Articular chondrocyte of knee joint (primary cell): ENCODE results near the gene BUD23. TPM values are rescaled to one million over a fixed set of nuclear protein-coding genes. Genes with fewer than 3 reads are reported as not detected.

Source experiments
- small RNA-seq: library from RNA; depleted of rRNA; stranded (forward); fragments of <200 nt; gene quantifications from one replicate; pipeline ENCODE3, GENCODE V24; 2012
- total RNA-seq: library from RNA; depleted of rRNA; stranded (reverse); fragments of >200 nt; gene quantifications from 2 replicates; pipeline ENCODE4 v1.2.3, GENCODE V29; 2012

BUD23 gene
- total RNA-seq, result 44.8 and 49.0 TPM in 2 replicates

GRCh38 chr7:73683056-73683787, at the start of gene BUD23, which contains the start of gene DNAJC30:
BUD23 (plus strand) TSS chr7:73683597; CDS start chr7:73683626, 29 bp downstream.
DNAJC30 (minus strand) TSS chr7:73683453; CDS start chr7:73683423, 30 bp downstream.

DNA sequence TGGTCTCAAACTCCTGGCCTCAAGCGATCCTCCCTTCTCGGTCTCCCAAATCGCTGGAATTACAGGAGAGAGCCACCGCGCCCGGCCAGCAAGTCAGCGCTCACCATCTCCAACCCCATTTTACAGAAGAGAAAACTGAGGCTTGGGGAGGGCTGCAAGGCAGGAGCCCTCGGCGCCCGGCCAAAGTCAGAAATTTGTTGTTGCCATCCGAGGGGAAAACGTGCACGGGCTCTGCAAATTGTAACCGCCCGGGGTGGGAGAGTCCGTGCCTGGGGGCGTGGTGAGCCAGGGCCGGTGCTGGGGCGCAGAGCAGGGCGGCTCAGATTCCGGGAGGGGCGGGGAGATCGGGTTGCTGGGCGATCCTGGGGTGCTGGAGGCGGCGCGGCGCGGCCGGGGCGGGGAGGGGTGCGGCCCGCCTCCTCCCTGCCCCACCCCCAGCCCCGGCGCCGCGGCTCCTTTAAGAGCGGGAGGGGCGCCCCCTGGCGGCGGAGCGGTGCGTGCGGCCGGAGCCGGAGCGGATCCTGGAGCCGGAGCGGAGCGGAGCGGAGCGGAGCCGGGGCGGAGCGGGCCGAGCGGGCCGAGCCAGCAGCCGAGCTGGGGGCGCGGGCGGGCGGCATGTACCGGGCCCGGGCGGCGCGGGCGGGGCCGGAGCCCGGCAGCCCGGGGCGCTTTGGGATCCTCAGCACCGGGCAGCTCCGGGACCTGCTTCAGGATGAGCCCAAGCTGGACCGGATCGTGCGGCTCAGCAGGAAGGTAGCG, 15.9 kb upstream of the BUD23 start, which contains the start of gene VPS37D:
Gene VPS37D (plus strand): TSS at position 488 of the 759 bp plus-strand sequence. CDS start 128 bp downstream, at position 616.

DNA sequence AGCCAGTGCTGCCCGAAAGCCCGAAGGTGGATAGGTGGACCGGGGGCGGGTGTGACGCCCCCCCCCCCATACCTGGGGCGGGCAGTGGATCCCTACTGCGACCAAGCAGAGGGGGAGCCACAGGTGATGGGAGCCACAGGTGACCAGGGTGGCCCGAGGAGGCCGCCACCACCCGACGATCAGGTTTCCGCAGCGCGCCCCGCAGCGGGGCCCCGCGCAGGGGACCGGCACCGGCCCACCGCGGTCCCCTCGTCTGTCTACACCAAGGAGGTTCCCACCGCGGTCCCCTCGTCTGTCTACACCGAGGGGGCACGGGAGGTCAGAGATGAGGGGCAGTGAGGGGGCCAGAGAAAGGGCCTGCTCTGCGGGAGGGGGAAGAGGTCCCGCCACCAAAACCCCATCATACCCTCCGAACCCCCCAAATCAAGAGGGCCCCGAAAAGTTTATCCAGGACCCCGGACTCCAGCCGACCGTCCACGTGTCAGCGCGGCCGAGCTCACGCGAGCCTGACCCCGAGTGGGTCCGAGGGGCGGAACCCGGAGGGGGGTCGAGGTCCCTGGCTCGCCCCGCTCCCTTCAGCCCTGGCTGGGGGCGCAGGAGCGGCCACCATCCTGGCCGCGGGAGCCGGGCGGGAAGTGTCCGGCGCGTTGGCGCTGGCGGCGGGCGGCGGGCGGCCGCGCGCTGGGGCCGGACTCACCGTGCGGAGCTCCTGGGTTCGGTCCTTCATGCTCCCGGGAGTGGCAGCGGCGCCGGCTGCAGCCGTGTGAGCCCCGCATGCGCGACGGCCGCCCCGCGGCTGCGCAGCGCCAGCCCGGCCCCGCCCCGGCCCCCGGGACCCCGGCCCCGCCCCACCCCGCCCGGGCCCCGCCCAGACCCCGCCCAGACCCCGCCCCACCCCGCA, 35.8 kb downstream of the BUD23 start, which contains the start of gene STX1A:
Gene STX1A (minus strand): TSS at position 765 of the 901 bp plus-strand sequence. CDS start 38 bp downstream, at position 727.

DNA sequence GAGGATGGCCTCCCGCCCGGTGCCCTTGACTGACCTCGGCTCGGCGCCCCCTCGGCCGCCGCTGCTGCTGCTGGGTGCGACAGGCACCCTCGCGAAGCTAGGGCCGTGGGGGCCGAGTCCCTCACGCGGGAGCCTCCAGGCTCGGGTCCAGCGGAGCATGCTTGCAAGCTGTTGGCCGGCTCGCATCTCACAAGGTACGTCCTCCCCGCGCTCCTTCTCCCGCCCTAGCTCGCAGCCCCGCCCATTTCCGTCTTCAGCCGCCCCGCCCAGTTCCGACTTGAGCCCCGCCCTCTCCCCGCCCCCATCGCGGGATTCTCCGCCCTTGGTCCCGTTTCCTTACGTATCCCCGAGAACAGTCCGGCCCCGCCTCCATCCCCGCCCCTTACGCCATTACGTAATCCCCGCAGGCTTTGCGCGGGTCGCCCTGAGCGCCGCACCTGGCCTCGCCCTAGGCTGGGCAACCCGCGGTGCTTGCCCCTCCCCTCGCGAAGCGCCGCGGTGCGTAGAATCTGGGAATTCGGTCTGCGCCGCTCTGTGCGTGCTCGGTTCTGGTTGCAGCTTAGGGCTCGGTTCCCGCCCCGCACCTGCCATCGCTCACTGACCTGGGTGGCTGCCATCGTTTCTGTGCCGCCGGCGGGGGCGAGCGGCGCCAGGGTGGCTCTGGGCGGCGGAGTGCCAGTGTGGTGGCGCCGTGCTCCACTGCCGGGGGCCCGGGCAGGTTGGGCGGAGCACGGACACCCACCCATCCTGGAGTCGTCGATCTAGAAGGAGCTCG, 55.4 kb downstream of the BUD23 start, which contains the start of gene ABHD11:
Gene ABHD11 (minus strand): TSS at position 191 of the 775 bp plus-strand sequence. CDS start 32 bp downstream, at position 159.

Small RNAs within 50 kb of the gene (small RNA-seq; reads per million reads assigned to genes)
- not detected for gene MIR4284
- gene RN7SL265P, result not detected

Other genes starting within 250 kb of the BUD23 start
- 0.32 and 0.39 TPM in 2 replicates for gene FZD9, start 249.8 kb upstream of the BUD23 start, total RNA-seq
- 64.9 and 83.6 TPM in 2 replicates for gene BAZ1B, start 161.3 kb upstream of the BUD23 start, total RNA-seq
- gene BCL7B, start 125.9 kb upstream of the BUD23 start, total RNA-seq, result 24.7 and 26.8 TPM in 2 replicates
- 55.9 and 56.7 TPM in 2 replicates for gene TBL2, start 105.0 kb upstream of the BUD23 start, total RNA-seq
- gene MLXIPL, start 59.1 kb upstream of the BUD23 start, total RNA-seq, result not detected in 2 replicates
- gene VPS37D, start 15.8 kb upstream of the BUD23 start, total RNA-seq, result 2.7 and 4.3 TPM in 2 replicates
- 3.8 and 4.4 TPM in 2 replicates for gene DNAJC30, start 144 bp upstream of the BUD23 start, total RNA-seq
- gene STX1A, start 36.1 kb downstream of the BUD23 start, total RNA-seq, result 11.2 and 17.0 TPM in 2 replicates
- 8.4 and 10.7 TPM in 2 replicates for gene ABHD11, start 55.2 kb downstream of the BUD23 start, total RNA-seq
- gene CLDN3, start 86.7 kb downstream of the BUD23 start, total RNA-seq, result 0.11 TPM in 1 of 2 replicates, not detected in the other
- 0.52 and 1.1 TPM in 2 replicates for gene CLDN4, start 147.4 kb downstream of the BUD23 start, total RNA-seq
- gene METTL27, start 158.9 kb downstream of the BUD23 start, total RNA-seq, result 3.7 and 11.5 TPM in 2 replicates
- not detected in 2 replicates for gene TMEM270, start 177.6 kb downstream of the BUD23 start, total RNA-seq